GM21360 (cell line): ENCODE results near the gene LEPROT.

Experiments used
- ATAC-seq: cut with Tn5 transposase; IDR thresholded peaks from one replicate; pipeline ENCODE4 v1.9.1; 2021; ENCODE audit warnings: mild to moderate bottlenecking, moderate library complexity; ENCODE audit not compliant: unreplicated experiment

The LEPROT gene

GRCh38 chr1:65471861-65472332 is 51.4 kb downstream of the LEPROT start:
- no peak for ATAC-seq

GRCh38 chr1:65476327-65476726 is 55.9 kb downstream of the LEPROT start:
- no peak for ATAC-seq

- ATAC-seq, result no peak
Observed at GRCh38 chr1:65477414-65478378, 57.2 kb downstream of the LEPROT start.

- ATAC-seq, result no peak
Observed at GRCh38 chr1:65478379-65479026, 58.0 kb downstream of the LEPROT start.

- no peak for ATAC-seq
Observed at GRCh38 chr1:65479554-65480204, 59.2 kb downstream of the LEPROT start.

GRCh38 chr1:65480684-65481405 is 60.4 kb downstream of the LEPROT start:
- no peak for ATAC-seq

- ATAC-seq, result no peak
Observed at GRCh38 chr1:65483993-65484754, 63.7 kb downstream of the LEPROT start.
